Measurements from ENCODE around the gene RPAP3.

The RPAP3 gene, protein sequence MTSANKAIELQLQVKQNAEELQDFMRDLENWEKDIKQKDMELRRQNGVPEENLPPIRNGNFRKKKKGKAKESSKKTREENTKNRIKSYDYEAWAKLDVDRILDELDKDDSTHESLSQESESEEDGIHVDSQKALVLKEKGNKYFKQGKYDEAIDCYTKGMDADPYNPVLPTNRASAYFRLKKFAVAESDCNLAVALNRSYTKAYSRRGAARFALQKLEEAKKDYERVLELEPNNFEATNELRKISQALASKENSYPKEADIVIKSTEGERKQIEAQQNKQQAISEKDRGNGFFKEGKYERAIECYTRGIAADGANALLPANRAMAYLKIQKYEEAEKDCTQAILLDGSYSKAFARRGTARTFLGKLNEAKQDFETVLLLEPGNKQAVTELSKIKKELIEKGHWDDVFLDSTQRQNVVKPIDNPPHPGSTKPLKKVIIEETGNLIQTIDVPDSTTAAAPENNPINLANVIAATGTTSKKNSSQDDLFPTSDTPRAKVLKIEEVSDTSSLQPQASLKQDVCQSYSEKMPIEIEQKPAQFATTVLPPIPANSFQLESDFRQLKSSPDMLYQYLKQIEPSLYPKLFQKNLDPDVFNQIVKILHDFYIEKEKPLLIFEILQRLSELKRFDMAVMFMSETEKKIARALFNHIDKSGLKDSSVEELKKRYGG

DNA sequence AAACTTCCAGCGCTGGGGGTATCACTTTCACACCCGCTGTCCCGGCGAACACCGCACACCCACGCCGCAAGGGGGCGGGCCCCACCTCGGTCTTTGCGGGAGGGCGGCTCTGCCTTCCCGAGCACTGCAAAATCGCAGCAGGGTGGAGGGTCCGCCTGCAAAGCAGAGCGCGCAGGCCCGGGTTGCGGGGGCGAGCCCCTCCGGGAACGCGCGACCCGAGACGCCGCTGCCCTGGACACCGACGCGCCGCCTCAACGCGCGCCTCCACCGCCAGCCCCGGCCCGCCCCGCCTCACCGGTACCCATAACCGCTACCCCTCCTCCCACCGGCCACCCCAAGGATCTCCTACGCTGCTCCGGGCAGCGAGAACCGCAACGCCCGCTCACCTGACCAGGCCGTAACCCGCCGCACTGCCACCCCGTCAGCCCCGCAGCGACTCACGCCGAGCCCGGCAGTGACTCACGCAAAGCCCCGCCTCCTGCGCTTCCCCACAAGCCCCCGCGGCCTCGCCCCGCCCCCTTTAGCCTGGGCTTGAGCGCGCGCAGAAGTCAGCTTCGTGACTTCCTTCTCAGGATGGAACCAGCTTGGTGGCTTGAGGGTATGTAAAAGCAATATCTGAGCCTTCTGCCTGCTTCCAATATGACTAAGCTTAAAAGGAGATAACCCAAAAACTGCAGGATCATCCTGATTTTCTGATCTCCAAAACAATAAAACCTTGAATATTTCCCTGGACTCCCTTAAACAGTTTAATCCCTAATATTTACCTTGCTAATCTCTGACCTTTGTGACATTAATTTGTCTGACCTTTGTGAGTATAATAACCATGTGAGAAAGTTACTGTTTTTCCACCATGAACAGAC lies at the start of gene RPAP3:
RPAP3 (minus strand) TSS at position 465 of the 860 bp plus-strand sequence. CDS start 3,190 bp downstream, outside the sequence.
- DNase-seq (ENCODE audit: low spot score): peak; percentile 97

GRCh38 chr12:47754881-47755280 lies 49.1 kb upstream of the RPAP3 start:
- no peak for DNase-seq (ENCODE audit: low spot score)

DNA sequence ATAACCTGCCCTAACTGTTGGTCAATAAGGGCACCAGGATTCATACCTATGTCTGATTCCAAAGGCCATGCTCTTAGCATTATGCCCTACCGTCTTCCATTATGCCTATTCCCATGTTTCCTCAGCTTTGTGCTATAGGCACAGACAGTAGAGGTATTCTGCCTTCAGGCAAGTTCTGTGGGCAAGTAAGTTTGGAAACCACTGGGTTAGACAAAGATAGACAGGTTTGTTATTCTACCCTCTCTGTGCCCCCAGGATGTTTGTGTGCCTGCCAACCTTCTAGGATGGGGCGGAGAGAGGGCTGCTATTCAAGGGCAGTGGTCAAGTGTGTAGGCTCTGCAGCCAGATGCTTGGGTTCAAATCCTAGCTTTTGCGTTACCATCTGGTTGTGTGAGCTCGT lies 48.3 kb upstream of the RPAP3 start:
- no peak for DNase-seq (ENCODE audit: low spot score)

- DNase-seq (ENCODE audit: low spot score): no peak
These were observed 47.5 kb upstream of the RPAP3 start for GRCh38 chr12:47753021-47754001.

DNA sequence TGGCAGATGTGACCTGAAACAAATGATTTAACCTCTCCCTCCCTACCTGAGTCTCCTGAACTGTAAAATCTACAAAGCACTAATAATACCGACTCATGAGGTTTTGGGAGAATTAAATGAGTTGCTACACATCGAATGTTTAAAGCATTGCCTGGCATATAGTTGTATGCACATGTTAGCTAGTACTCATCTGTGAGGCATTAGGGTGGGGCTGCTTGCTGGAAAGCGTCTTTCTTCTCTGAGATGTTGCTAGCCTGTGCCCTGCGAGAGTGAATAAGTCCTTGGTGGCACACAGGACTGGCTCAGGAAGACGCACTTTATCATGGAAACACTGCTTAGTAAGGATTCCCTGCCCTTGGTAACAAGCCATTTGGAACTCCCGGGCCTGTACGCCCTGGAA lies 46.7 kb upstream of the RPAP3 start:
- DNase-seq (ENCODE audit: low spot score): no peak

DNA sequence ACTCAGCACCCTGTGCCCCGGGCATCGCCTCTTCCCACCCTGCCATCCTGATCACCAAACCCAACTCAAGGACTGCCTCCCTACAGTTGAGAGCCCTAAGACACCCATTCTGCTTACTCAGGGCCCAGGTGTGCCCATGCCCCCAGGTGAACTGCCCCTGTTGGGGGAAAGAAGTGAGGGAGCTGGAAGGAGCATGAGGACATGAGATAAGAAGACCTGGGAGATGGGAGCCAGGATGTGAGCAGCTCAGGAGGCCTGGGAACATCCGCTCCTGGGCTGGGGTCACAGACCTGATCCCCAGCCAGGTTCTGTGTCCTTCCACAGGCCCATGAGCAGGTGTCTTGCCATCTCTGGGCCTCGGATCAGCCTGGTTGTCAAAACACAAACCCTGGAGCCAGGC lies 46.3 kb upstream of the RPAP3 start:
- DNase-seq (ENCODE audit: low spot score): no peak

GRCh38 chr12:47751561-47751960 lies 45.7 kb upstream of the RPAP3 start:
- no peak for DNase-seq (ENCODE audit: low spot score)

DNA sequence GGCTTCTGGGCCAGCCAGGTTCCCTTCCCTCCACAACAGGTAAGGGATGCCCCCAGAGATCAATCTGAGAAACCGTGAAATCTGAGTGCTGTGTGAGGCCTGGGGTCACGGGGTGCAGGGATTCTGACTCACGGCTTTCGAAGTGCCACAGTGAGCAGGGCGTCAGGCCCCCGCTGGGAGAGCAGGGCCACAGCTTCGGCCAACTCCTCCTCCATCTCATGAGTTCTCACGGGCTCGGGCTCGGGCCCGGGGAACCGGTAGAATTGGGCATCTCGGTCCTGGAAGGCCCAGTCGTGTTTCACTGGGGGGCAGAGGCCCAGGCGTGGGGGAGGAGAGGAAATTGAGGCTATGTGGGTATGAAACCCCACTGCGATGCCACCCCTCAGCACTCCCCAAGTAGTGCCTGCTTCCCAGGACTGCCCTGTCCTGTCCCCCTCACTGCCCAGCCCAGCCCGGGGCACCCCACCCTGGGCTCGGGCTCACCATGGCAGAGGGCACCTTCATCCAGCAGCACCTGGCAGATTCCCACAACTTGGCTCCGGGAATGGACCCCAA lies 45.2 kb upstream of the RPAP3 start:
- no peak for DNase-seq (ENCODE audit: low spot score)

DNA sequence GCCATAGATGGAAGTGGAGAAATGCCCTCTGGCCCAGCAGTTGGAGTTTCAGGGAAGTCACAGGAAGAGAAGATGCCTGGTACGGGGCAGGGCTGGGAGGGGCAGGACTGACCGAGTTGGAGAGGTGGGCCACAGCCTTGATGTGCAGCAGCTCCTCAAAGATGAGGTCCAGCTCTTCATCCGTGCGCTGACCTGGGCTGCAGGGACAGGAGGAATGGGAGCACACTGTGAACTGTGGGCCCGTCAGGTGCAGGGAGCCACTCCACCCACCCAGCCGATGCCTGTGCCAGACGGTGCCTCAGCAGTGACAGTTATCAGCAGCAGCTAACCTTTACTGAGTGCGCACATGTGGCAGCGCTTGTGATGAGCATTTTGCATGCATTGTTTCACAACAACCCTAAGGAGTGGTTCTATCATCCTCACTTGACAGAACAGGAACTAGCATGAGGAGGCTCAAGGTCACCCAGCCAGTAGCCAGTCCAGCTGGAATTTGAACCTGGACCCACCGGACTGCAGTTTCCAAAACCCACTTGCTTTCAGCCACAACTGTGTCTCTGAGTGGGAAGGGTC lies 44.5 kb upstream of the RPAP3 start:
- no peak for DNase-seq (ENCODE audit: low spot score)

GRCh38 chr12:47748899-47749298 lies 43.1 kb upstream of the RPAP3 start:
- DNase-seq (ENCODE audit: low spot score): no peak

- no peak for DNase-seq (ENCODE audit: low spot score)
These were observed 42.6 kb upstream of the RPAP3 start for GRCh38 chr12:47748507-47748828.

GRCh38 chr12:47747596-47748506 lies 42.0 kb upstream of the RPAP3 start:
- DNase-seq (ENCODE audit: low spot score): no peak

- no peak for DNase-seq (ENCODE audit: low spot score)
These were observed 41.3 kb upstream of the RPAP3 start for GRCh38 chr12:47747126-47747525.

GRCh38 chr12:47746523-47746922 lies 40.7 kb upstream of the RPAP3 start:
- DNase-seq (ENCODE audit: low spot score): no peak

- no peak for DNase-seq (ENCODE audit: low spot score)
These were observed 40.2 kb upstream of the RPAP3 start for GRCh38 chr12:47746073-47746472.

DNA sequence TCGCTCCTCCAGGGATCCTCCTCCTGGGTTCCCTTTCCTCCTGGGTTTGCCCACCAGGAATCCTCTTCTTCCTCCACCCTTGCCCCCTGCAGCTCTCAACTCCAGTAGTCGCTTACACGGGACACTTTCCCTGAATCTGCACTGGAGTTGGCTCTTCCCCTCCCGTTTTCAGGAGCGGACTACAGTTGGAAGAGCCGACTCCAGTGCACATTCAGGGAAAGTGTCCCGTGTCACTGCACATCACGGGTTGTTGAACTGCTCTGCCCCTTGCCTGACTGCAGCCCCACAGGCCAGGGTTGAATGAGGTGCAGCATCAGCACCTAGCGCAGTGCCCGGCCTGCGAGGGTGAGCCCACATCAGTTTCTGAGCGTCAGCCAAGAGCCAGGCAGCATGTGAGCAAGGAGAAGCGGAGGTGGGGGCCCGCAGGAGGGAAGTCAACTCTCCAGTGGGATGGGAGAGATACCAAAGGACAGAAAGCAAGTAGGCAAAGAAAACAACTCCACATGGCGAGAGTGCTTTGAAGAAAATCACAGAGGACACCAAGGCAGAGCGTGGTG lies 39.7 kb upstream of the RPAP3 start:
- DNase-seq (ENCODE audit: low spot score): no peak

DNA sequence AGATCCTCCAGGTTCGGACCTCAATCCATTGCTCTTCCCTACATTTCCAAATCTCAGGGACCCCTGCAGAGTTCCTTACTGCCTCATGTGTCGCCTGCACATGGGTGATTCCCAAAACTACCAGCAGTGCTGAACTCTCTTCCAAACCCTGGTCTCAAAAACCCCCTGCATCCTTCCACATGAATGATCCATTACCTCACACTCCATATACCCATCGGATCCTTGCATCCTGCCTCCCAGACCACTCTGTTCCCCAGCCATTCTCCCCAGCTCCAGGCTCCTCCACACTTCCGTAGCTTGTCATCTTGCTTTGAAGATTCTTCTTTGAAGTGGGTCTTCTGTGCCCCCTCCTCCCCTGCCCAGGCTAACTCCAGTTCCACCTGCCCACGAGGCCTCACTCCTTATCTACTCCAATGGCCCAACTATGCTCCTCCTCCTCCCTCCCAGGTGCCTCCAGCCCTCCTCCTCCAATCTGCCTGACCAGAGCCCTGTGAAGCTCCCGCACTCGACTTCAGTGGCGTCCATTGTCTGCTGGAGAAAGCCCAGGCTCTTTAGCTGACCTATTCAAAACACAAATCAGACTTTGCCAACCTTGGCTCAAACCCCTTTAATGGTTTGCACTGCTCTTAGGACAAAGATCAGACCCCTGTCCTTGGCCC lies 39.1 kb upstream of the RPAP3 start:
- no peak for DNase-seq (ENCODE audit: low spot score)

GRCh38 chr12:47744005-47744651 lies 38.3 kb upstream of the RPAP3 start:
- DNase-seq (ENCODE audit: low spot score): peak; percentile 58
